IgD-negative memory B cell (primary cell): ENCODE measurements around the gene B3GAT1. TPM values are rescaled to one million over a fixed set of nuclear protein-coding genes. Genes with fewer than 3 reads are reported as not detected.

ENCODE experiments used
- H3K27ac Mint-ChIP-seq, 3 donors: one replicate each; pipeline ENCODE4 v1.8.0; 2020 to 2022; ENCODE audit warnings: mild to moderate bottlenecking in 3 of 3, mixed read lengths in 3 of 3, moderate library complexity in 1 of 3
- H3K27me3 Mint-ChIP-seq: one replicate; pipeline ENCODE4 v1.8.0; 2021; ENCODE audit warnings: mixed read lengths
- H3K36me3 Mint-ChIP-seq: one replicate; pipeline ENCODE4 v1.8.0; 2020; ENCODE audit warnings: mild to moderate bottlenecking, mixed read lengths
- H3K4me1 Mint-ChIP-seq, 3 donors: one replicate each; pipeline ENCODE4 v1.8.0; 2020 to 2022; ENCODE audit warnings: mixed read lengths in 3 of 3, mild to moderate bottlenecking in 1 of 3
- H3K4me3 Mint-ChIP-seq, 4 donors: one replicate each; pipeline ENCODE4 v1.8.0; 2020 to 2022; ENCODE audit warnings: mild to moderate bottlenecking in 4 of 4, mixed read lengths in 4 of 4, moderate library complexity in 3 of 4
- H3K9me3 Mint-ChIP-seq, 3 donors: one replicate each; pipeline ENCODE4 v1.8.0; 2020 to 2021; ENCODE audit warnings: mixed read lengths in 3 of 3, mild to moderate bottlenecking in 1 of 3
- polyA plus RNA-seq: library from polyadenylated mRNA; unstranded; fragments of 300-500 nt; fragmentation: Illumina TruSeq; gene quantifications from one replicate; pipeline ENCODE4 v1.2.3, GENCODE V29; 2021

Gene B3GAT1
- polyA plus RNA-seq, 1 donor from 2014 or later, result not detected

GRCh38 chr11:134382830-134383229 is 29.2 kb downstream of the B3GAT1 start:
- peaks cover 1% of the 10 kb centered on the region for H3K36me3 Mint-ChIP-seq
- no peak overlapping the region for H3K27ac Mint-ChIP-seq
- no peaks in the 10 kb centered on the region for H3K9me3 Mint-ChIP-seq
- H3K27me3 Mint-ChIP-seq, result peaks cover 7% of the 10 kb centered on the region
- peaks cover 0 to 5% (median 0%) of the 10 kb centered on the region in 3 donors for H3K4me1 Mint-ChIP-seq
- H3K4me3 Mint-ChIP-seq, result no peak overlapping the region

GRCh38 chr11:134382257-134382656 is 29.8 kb downstream of the B3GAT1 start:
- Mint-ChIP-seq H3K9me3 (no peaks in the 10 kb centered on the region), H3K36me3 (peaks cover 1% of the 10 kb centered on the region), H3K27me3 (peaks cover 5% of the 10 kb centered on the region), H3K4me3 (no peak overlapping the region), H3K27ac (peak overlapping the region in 1 of 3 donors; percentile 5), H3K4me1 (peaks cover 0 to 3% (median 0%) of the 10 kb centered on the region in 3 donors)

- Mint-ChIP-seq H3K36me3 (peaks cover 1% of the 10 kb centered on the region), H3K4me3 (no peak overlapping the region), H3K27ac (no peak overlapping the region), H3K27me3 (peaks cover 5% of the 10 kb centered on the region), H3K4me1 (no peaks in the 10 kb centered on the region), H3K9me3 (no peaks in the 10 kb centered on the region)
Measured at GRCh38 chr11:134380785-134381184, 31.3 kb downstream of the B3GAT1 start.

- Mint-ChIP-seq H3K36me3 (peaks cover 1% of the 10 kb centered on the region), H3K4me3 (no peak overlapping the region)
Measured at GRCh38 chr11:134380229-134380628, 31.8 kb downstream of the B3GAT1 start.

GRCh38 chr11:134379241-134379640 is 32.8 kb downstream of the B3GAT1 start:
- Mint-ChIP-seq H3K4me3 (no peak overlapping the region), H3K36me3 (peaks cover 1% of the 10 kb centered on the region), H3K4me1 (no peaks in the 10 kb centered on the region), H3K27ac (no peak overlapping the region), H3K27me3 (peaks cover 5% of the 10 kb centered on the region), H3K9me3 (no peaks in the 10 kb centered on the region)

More at GRCh38 chr11:134380229-134380628, 31.8 kb downstream of the B3GAT1 start:
- H3K9me3 Mint-ChIP-seq, result no peaks in the 10 kb centered on the region
- H3K4me1 Mint-ChIP-seq, result no peaks in the 10 kb centered on the region
- peak overlapping the region in 1 of 3 donors; percentile 56 for H3K27ac Mint-ChIP-seq
- peaks cover 5% of the 10 kb centered on the region for H3K27me3 Mint-ChIP-seq

- Mint-ChIP-seq H3K27ac (no peak overlapping the region), H3K36me3 (no peaks in the 10 kb centered on the region), H3K4me1 (no peaks in the 10 kb centered on the region)
Measured at GRCh38 chr11:134377876-134378275, 34.2 kb downstream of the B3GAT1 start.

GRCh38 chr11:134376150-134376921 is 35.7 kb downstream of the B3GAT1 start:
- Mint-ChIP-seq H3K9me3 (no peaks in the 10 kb centered on the region), H3K27ac (no peak overlapping the region), H3K4me3 (no peak overlapping the region), H3K4me1 (no peaks in the 10 kb centered on the region), H3K36me3 (no peaks in the 10 kb centered on the region), H3K27me3 (peaks cover 4% of the 10 kb centered on the region)

More at GRCh38 chr11:134377876-134378275, 34.2 kb downstream of the B3GAT1 start:
- no peak overlapping the region for H3K4me3 Mint-ChIP-seq
- H3K9me3 Mint-ChIP-seq, result no peaks in the 10 kb centered on the region
- H3K27me3 Mint-ChIP-seq, result peaks cover 5% of the 10 kb centered on the region

GRCh38 chr11:134374891-134375550 is 37.0 kb downstream of the B3GAT1 start:
- Mint-ChIP-seq H3K4me1 (no peaks in the 10 kb centered on the region), H3K9me3 (no peaks in the 10 kb centered on the region)

GRCh38 chr11:134374171-134374570 is 37.9 kb downstream of the B3GAT1 start:
- Mint-ChIP-seq H3K4me3 (no peak overlapping the region), H3K36me3 (no peaks in the 10 kb centered on the region), H3K27me3 (no peaks in the 10 kb centered on the region), H3K27ac (no peak overlapping the region), H3K4me1 (no peaks in the 10 kb centered on the region), H3K9me3 (no peaks in the 10 kb centered on the region)

More at GRCh38 chr11:134374891-134375550, 37.0 kb downstream of the B3GAT1 start:
- H3K36me3 Mint-ChIP-seq, result no peaks in the 10 kb centered on the region
- H3K4me3 Mint-ChIP-seq, result no peak overlapping the region
- no peaks in the 10 kb centered on the region for H3K27me3 Mint-ChIP-seq
- no peak overlapping the region for H3K27ac Mint-ChIP-seq

- Mint-ChIP-seq H3K27me3 (peaks cover 3% of the 10 kb centered on the region), H3K4me1 (no peaks in the 10 kb centered on the region), H3K27ac (no peak overlapping the region), H3K36me3 (no peaks in the 10 kb centered on the region), H3K4me3 (no peak overlapping the region), H3K9me3 (no peaks in the 10 kb centered on the region)
Measured at GRCh38 chr11:134373591-134374052, 38.4 kb downstream of the B3GAT1 start.

GRCh38 chr11:134372961-134373360 is 39.1 kb downstream of the B3GAT1 start:
- Mint-ChIP-seq H3K27me3 (peaks cover 3% of the 10 kb centered on the region), H3K27ac (no peak overlapping the region), H3K4me3 (no peak overlapping the region)

GRCh38 chr11:134372536-134372935 is 39.5 kb downstream of the B3GAT1 start:
- H3K36me3 Mint-ChIP-seq, result no peaks in the 10 kb centered on the region
- no peaks in the 10 kb centered on the region for H3K4me1 Mint-ChIP-seq
- H3K9me3 Mint-ChIP-seq, result no peaks in the 10 kb centered on the region
- peaks cover 3% of the 10 kb centered on the region for H3K27me3 Mint-ChIP-seq
- no peak overlapping the region for H3K27ac Mint-ChIP-seq
- no peak overlapping the region for H3K4me3 Mint-ChIP-seq

More at GRCh38 chr11:134372961-134373360, 39.1 kb downstream of the B3GAT1 start:
- Mint-ChIP-seq H3K9me3 (no peaks in the 10 kb centered on the region), H3K4me1 (no peaks in the 10 kb centered on the region), H3K36me3 (no peaks in the 10 kb centered on the region)

- Mint-ChIP-seq H3K36me3 (no peaks in the 10 kb centered on the region), H3K27me3 (peaks cover 3% of the 10 kb centered on the region), H3K4me3 (no peak overlapping the region), H3K9me3 (no peaks in the 10 kb centered on the region), H3K27ac (peak overlapping the region in 1 of 3 donors; percentile 31), H3K4me1 (no peaks in the 10 kb centered on the region)
Measured at GRCh38 chr11:134371436-134372185, 40.4 kb downstream of the B3GAT1 start.

GRCh38 chr11:134370526-134371435 is 41.3 kb downstream of the B3GAT1 start:
- Mint-ChIP-seq H3K4me3 (no peak overlapping the region), H3K27ac (no peak overlapping the region), H3K27me3 (peaks cover 4% of the 10 kb centered on the region), H3K36me3 (no peaks in the 10 kb centered on the region), H3K9me3 (no peaks in the 10 kb centered on the region), H3K4me1 (no peaks in the 10 kb centered on the region)
